Activated CD4-positive, alpha-beta T cell treated with anti-CD3 and anti-CD28 coated beads, Interleukin-2, amount 50 U/mL, for 24 hours (primary cell): ENCODE results near the gene ABR.
A peak's percentile ranks its signal among the peaks of the same experiment; 100 is the strongest.

ENCODE experiments used
- DNase-seq, 2 donors: peaks; one replicate each; pipeline ENCODE4 v3.0.0-alpha.2; 2020; ENCODE audit warnings: low read depth in 1 of 2, low spot score in 1 of 2

The ABR gene

GRCh38 chr17:1011138-1011537 lies 168.6 kb downstream of the ABR start:
- DNase-seq = no peak

GRCh38 chr17:1010586-1010985 lies 169.2 kb downstream of the ABR start:
- no peak for DNase-seq

- no peak for DNase-seq
Observed at GRCh38 chr17:1010086-1010450, 169.7 kb downstream of the ABR start.

GRCh38 chr17:1009229-1010085 lies 170.3 kb downstream of the ABR start:
- DNase-seq = no peak

- no peak for DNase-seq
Observed at GRCh38 chr17:1008008-1008761, 171.6 kb downstream of the ABR start.

- no peak for DNase-seq
Observed at GRCh38 chr17:1007310-1008007, 172.3 kb downstream of the ABR start.

- DNase-seq = no peak
Observed at GRCh38 chr17:1006054-1006453, 173.7 kb downstream of the ABR start.

- no peak for DNase-seq
Observed at GRCh38 chr17:1005361-1005946, 174.3 kb downstream of the ABR start.

GRCh38 chr17:1004769-1005295 lies 174.9 kb downstream of the ABR start:
- no peak for DNase-seq

GRCh38 chr17:1003972-1004768 lies 175.6 kb downstream of the ABR start:
- no peak for DNase-seq

GRCh38 chr17:1003633-1003971 lies 176.2 kb downstream of the ABR start:
- no peak for DNase-seq

- no peak for DNase-seq
Observed at GRCh38 chr17:1002771-1003555, 176.8 kb downstream of the ABR start.

GRCh38 chr17:1002412-1002753 lies 177.4 kb downstream of the ABR start:
- DNase-seq = no peak

- no peak for DNase-seq
Observed at GRCh38 chr17:1001640-1002411, 178.0 kb downstream of the ABR start.

- DNase-seq = no peak
Observed at GRCh38 chr17:1000597-1001461, 179.0 kb downstream of the ABR start.

- DNase-seq = no peak
Observed at GRCh38 chr17:998111-998510, 181.7 kb downstream of the ABR start.

- peak; percentile 87 for DNase-seq
Observed at GRCh38 chr17:996554-997344, 183.0 kb downstream of the ABR start, which contains the start of gene TIMM22. Gene TIMM22 (plus strand): TSS chr17:997129. CDS start chr17:997143, 14 bp downstream.
